Measurements from ENCODE around the gene SURF1. TPM values are rescaled to one million over a fixed set of nuclear protein-coding genes. Genes with fewer than 3 reads are reported as not detected.

SURF1 gene
- total and polyA plus RNA-seq, 9 of the 15 experiments (the other 6 are each of a cell fraction or from before 2014, with no cell fraction given): 16.1 to 31.3 (median 20.9) TPM

- TF ChIP-seq ZBTB11 (CRISPR knock-in tag; IDR thresholded peaks at IDR 0.05) (peak; percentile 81 to 95 (median 92); a peak in 5 of 6 replicates), FOXO4 (CRISPR knock-in tag; IDR thresholded peaks at IDR 0.05) (no peak), SLC30A9 (CRISPR knock-in tag; IDR thresholded peaks at IDR 0.05) (no peak), MNT (conservative IDR thresholded peaks at IDR 0.05) (peak; percentile 96 to 98), ZNF507 (tag; conservative IDR thresholded peaks at IDR 0.05) (no peak), ZKSCAN3 (CRISPR knock-in tag; IDR thresholded peaks at IDR 0.05) (no peak), NONO (IDR thresholded peaks at IDR 0.05; ENCODE audit: low read depth in 2 of 2, low read length in 1 of 2) (peak in 1 of 2 experiments; percentile 89; a peak in 2 of 4 replicates), SMAD2 (IDR thresholded peaks at IDR 0.05; ENCODE audit: low read depth, low read length) (no peak), ZNF354B (CRISPR knock-in tag; IDR thresholded peaks at IDR 0.05) (no peak), PHF21A (IDR thresholded peaks at IDR 0.05; ENCODE audit: borderline replicate concordance, low read depth) (peak; percentile 83; the same call in 1 of the 2 replicates), C11orf30 (IDR thresholded peaks at IDR 0.05; ENCODE audit: low read depth) (peak; percentile 93), ZNF766 (CRISPR knock-in tag; conservative IDR thresholded peaks at IDR 0.05) (no peak), CUX1 (CRISPR knock-in tag; IDR thresholded peaks at IDR 0.05) (no peak), KLF13 (tag; IDR thresholded peaks at IDR 0.05; ENCODE audit: borderline replicate concordance, low read depth) (peak; percentile 86)
These were observed 20.1 kb downstream of the SURF1 start, which contains the start of gene SURF6 (continued) for GRCh38 chr9:133335924-133336811.
